Duodenal mucosa (tissue), 2 donors: Measurements from ENCODE around the gene OSM.

Source experiments
- H3K27ac ChIP-seq: one replicate; pipeline ENCODE4 v1.7.0; 2013; ENCODE audit warnings: low read depth, low read length
- H3K27me3 ChIP-seq, 2 donors: one replicate each; pipeline ENCODE4 v1.7.0; 2013; ENCODE audit warnings: low read length in 2 of 2, control low read depth in 1 of 2; ENCODE audit not compliant: insufficient read depth in 2 of 2, control insufficient read depth in 1 of 2
- H3K36me3 ChIP-seq, 2 donors: one replicate each; pipeline ENCODE4 v1.7.0; 2013; ENCODE audit warnings: low read length in 2 of 2, control low read depth in 1 of 2; ENCODE audit not compliant: insufficient read depth in 2 of 2, control insufficient read depth in 1 of 2
- H3K4me1 ChIP-seq, 2 donors: one replicate each; pipeline ENCODE4 v1.7.0; 2013; ENCODE audit warnings: low read length in 2 of 2, control low read depth in 1 of 2; ENCODE audit not compliant: insufficient read depth in 2 of 2, control insufficient read depth in 1 of 2
- H3K4me3 ChIP-seq, 2 donors: one replicate each; pipeline ENCODE4 v1.7.0; 2013; ENCODE audit warnings: low read length in 2 of 2, low read depth in 1 of 2
- H3K9ac ChIP-seq, 2 donors: one replicate each; pipeline ENCODE4 v1.7.0; 2013; ENCODE audit warnings: low read length in 2 of 2, low read depth in 1 of 2
- H3K9me3 ChIP-seq, 2 donors: one replicate each; pipeline ENCODE4 v1.7.0; 2013; ENCODE audit warnings: low read length in 2 of 2, control low read depth in 1 of 2; ENCODE audit not compliant: control insufficient read depth in 1 of 2

Gene OSM

DNA sequence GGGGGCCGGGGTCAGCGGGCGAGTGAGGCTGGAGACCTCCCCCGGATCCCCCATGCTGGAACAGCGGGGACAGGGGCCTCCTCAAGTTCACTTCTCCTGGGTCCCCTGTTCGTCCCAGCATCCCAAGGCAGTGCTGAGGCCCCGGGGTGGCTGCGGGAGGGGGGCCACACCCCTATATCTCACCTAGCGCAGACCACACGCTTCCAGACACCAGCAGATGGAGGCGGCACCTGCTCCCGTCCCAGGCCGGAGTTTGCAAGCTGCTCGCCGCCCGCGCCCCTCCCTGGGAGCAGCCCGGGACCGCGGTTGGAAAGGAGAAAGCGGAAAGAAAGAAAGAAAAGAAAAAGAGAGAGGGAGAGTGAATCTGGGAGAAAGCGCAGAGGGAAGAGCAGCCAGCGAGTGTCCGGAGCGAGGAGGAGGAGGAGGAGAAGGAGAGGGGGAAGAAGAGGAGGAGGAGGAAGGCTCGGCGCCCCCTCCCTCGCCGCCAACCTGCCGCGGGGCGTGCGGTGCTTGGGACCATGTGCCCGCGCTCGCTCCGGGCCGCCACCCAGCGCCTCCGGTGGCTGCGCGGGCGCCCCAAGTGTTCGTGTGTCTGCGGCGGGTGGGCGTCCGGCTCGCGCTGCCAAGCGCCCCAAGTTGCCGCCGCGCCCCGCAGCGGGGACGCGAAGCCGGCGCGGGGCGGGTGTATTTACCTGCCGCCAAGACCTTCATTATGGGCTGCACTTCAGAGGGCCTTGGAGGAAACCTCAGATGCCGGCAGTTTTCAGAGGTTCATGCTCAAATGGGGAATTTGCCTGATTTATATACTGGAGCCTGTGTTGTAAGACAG, 20.5 kb downstream of the OSM start, which contains the start of gene LIF:
Gene LIF (minus strand): TSS at position 775 of the 829 bp plus-strand sequence. CDS start 64 bp downstream, at position 711.
- peak within 1 kb of the TSS; percentile 72 to 73 for H3K4me3 ChIP-seq
- peak within 1 kb of the TSS; percentile 72 for H3K27ac ChIP-seq
- H3K9me3 ChIP-seq = no peaks in the 10 kb centered on the region
- H3K4me1 ChIP-seq = peaks cover 28 to 37% of the 10 kb centered on the region in 2 donors
- H3K27me3 ChIP-seq = peaks cover 0 to 4% of the 10 kb centered on the region in 2 donors
- peaks cover 0 to 26% of the 10 kb centered on the region in 2 donors for H3K36me3 ChIP-seq
- H3K9ac ChIP-seq = peak within 1 kb of the TSS; percentile 64 to 69

DNA sequence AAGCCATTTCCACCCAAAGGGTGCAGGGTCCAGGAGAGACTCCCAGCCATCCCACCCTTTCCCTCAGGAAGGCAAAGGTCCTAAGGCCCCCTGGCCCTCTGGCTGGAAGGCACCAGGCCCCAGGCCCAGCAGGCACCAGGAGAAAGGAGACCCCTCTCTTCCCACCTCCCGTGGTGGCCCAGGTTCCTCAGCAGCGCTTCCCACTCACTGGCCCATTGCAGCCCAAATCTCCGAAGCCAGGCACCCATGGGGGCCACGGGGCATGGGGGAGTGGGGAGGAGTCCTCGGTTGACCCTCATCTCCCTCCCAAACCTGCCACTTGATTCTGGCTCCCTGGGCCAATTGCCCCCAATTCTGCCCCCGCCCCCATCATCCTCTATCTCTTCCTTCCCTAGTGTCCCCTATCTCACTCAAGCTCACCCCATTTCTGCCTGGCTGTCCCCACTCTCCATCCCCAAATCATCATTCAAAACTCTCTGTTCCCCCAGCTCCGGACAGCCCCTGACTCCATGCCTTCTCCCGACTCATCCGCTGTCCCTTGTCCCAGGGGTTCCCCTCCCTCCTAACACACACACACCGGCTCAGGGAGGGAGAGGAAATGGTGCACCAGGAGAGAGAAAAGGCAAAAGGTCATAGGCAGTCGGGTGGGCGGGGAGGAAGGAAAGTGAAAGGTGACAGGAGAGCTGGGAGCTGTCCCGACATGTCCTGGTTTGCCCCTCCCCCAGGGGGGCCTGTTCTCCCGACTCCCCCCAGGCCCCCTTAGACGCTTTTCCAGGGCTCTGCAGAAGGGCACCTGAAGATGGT, 21.3 kb downstream of the OSM start:
- H3K36me3 ChIP-seq = peaks cover 0 to 24% of the 10 kb centered on the region in 2 donors
- H3K4me3 ChIP-seq = peak overlapping the region; percentile 72 to 73
- H3K9ac ChIP-seq = peak overlapping the region; percentile 64 to 69
- no peaks in the 10 kb centered on the region for H3K9me3 ChIP-seq
- no peak overlapping the region for H3K27ac ChIP-seq
- peaks cover 0 to 4% of the 10 kb centered on the region in 2 donors for H3K27me3 ChIP-seq
- peaks cover 28 to 37% of the 10 kb centered on the region in 2 donors for H3K4me1 ChIP-seq

DNA sequence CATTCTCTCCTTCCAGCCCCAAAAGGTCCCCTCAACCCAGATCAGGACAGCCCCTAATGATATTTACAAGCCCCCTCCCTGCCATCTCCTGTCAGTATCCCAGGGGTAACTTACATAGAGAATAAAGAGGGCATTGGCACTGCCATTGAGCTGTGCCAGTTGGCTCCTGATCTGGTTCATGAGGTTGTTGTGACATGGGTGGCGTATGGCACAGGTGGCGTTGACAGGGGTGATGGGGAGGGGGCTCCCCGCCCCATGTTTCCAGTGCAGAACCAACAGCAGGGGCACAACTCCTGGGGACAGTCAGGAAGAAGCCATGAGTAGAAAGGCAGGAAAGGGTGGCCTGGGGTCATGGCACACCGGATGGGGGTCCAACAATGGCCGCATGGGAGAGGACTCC, 22.0 kb downstream of the OSM start:
- no peak overlapping the region for H3K27ac ChIP-seq
- H3K9me3 ChIP-seq = no peaks in the 10 kb centered on the region

DNA sequence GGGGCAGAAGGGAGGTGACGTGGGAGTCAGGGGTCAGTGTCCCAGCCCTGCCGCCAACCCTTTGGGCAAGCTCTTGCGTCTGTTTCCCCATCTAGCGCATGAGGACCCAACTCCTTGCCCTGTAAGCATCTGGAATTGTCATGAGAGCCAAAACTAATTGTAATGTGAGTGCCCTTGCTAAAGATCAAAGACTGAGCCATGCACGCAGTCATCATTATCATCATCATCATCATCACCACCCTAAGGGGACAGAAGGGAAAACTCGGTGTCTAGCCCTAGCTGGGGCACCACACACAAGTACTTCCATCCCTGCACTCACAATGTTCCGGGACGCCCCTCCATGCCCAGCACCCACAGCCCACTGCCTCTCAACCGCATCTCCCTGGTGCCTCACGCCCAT, 22.6 kb downstream of the OSM start:
- Histone ChIP-seq H3K4me3 (no peak overlapping the region), H3K27me3 (peaks cover 0 to 4% of the 10 kb centered on the region in 2 donors), H3K9ac (no peak overlapping the region), H3K36me3 (peaks cover 0 to 24% of the 10 kb centered on the region in 2 donors), H3K9me3 (no peaks in the 10 kb centered on the region), H3K4me1 (peaks cover 20 to 25% of the 10 kb centered on the region in 2 donors), H3K27ac (no peak overlapping the region)

More for the DNA sequence above, 22.0 kb downstream of the OSM start:
- H3K4me3 ChIP-seq = peak overlapping the region in 1 of 2 donors; percentile 73
- peaks cover 0 to 24% of the 10 kb centered on the region in 2 donors for H3K36me3 ChIP-seq
- H3K27me3 ChIP-seq = peaks cover 0 to 4% of the 10 kb centered on the region in 2 donors
- H3K4me1 ChIP-seq = peaks cover 25 to 31% of the 10 kb centered on the region in 2 donors
- H3K9ac ChIP-seq = no peak overlapping the region

DNA sequence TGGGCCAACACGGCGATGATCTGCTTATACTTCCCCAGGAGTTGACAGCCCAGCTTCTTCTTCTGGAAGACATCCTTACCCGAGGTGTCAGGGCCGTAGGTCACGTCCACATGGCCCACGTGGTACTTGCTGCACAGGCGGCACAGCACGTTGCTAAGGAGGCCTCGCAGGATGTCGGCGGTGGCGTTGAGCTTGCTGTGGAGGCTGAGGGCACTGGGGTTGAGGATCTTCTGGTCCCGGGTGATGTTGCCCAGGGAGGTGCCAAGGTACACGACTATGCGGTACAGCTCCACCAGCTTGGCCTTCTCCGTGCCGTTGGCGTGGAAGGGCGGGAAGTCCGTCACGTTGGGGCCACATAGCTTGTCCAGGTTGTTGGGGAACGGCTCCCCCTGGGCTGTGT, 23.0 kb downstream of the OSM start:
- H3K27ac ChIP-seq = no peak overlapping the region
- no peak overlapping the region for H3K9ac ChIP-seq
- peaks cover 16 to 24% of the 10 kb centered on the region in 2 donors for H3K4me1 ChIP-seq
- peaks cover 0 to 24% of the 10 kb centered on the region in 2 donors for H3K36me3 ChIP-seq
- peaks cover 0 to 4% of the 10 kb centered on the region in 2 donors for H3K27me3 ChIP-seq
- no peaks in the 10 kb centered on the region for H3K9me3 ChIP-seq
- H3K4me3 ChIP-seq = no peak overlapping the region

DNA sequence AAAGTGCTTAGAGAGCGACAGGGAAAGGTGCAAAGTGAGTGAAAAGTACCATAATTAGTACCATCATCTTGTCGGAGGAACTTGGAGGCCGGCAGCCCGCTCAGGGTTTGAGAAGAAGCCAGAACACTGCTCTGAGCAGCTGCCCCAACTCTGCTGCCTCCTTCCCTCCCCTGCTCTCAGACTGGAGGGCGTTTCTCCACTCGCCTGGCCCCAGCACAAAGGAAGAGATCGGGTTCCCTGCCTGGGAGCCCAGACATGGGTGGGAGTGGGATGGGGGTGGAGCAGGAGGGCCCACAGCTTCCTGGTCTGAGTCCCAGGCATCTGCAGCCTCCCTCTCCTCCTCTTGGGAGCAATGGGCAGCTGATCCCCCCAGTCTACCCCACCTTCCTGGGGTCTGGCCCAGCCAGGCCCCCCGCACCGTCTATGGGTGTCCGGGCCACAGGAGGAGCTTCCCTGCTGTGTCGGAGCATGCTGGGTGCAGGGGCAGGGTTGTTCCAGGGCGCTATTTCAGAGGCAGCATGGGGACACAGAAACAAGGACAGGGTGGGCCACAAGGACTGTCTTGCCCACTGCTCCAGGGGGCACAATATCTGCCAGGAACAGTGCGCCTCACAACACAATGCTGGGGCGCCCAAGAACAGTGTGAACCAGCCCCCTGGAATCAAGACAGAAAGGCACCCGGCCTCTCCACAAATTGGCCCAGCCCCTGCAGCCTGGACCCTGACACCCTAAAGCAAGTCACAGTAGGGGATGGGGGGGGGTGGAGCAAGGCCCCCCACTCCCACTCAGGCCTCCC, 24.9 kb downstream of the OSM start:
- H3K9ac ChIP-seq = no peak overlapping the region
- peaks cover 0 to 9% of the 10 kb centered on the region in 2 donors for H3K4me1 ChIP-seq
- H3K36me3 ChIP-seq = peaks cover 0 to 24% of the 10 kb centered on the region in 2 donors
- no peaks in the 10 kb centered on the region for H3K9me3 ChIP-seq
- no peak overlapping the region for H3K27ac ChIP-seq
- H3K27me3 ChIP-seq = peaks cover 0 to 2% of the 10 kb centered on the region in 2 donors
- H3K4me3 ChIP-seq = no peak overlapping the region

DNA sequence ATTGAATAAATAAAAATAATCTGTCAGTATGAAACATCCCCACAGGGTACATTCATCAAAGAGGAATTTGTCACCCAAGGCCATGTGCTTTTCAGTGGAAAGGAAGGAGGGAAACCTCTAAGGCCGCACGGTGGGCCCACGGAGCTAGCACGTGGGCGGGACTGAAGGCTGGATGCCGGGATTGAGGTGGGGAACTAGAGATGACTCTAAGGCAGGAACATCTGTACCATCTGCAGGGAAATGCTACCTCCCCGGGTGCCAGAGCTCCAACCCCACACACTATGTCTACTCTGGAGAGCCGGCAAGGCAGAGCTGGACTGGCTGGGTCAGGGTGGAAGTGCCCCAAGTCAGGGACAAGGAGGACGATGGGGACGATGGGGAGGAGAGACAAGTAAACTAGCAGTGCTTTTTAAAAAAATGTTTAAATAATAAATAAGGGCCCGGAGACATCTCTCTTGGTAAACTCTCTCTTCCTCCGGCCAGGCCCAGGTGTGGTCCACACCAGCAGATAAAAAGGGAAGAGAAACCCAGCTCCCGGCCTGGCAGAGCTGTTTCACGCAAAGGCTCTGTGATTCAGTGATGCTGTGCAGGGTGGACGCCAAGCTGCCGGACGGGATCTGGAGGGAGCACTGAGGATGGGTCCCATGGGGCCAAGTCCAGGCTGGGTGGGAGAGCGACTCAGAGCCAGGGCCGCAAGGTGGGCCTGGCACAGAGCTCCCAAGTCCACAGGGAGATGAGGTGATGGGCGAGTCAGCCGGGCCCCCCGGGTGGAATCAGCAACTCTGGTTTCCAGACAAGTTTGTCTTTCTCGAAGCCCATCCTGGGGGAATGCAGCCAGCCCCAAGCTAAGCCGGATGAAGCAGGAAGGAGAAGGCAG, 25.9 kb downstream of the OSM start:
- H3K36me3 ChIP-seq = peaks cover 0 to 24% of the 10 kb centered on the region in 2 donors
- H3K9ac ChIP-seq = no peak overlapping the region
- no peak overlapping the region for H3K4me3 ChIP-seq
- no peak overlapping the region for H3K27ac ChIP-seq
- H3K4me1 ChIP-seq = peaks cover under 1 to 7% of the 10 kb centered on the region in 2 donors
- no peaks in the 10 kb centered on the region for H3K9me3 ChIP-seq
- peaks cover 0 to 2% of the 10 kb centered on the region in 2 donors for H3K27me3 ChIP-seq

DNA sequence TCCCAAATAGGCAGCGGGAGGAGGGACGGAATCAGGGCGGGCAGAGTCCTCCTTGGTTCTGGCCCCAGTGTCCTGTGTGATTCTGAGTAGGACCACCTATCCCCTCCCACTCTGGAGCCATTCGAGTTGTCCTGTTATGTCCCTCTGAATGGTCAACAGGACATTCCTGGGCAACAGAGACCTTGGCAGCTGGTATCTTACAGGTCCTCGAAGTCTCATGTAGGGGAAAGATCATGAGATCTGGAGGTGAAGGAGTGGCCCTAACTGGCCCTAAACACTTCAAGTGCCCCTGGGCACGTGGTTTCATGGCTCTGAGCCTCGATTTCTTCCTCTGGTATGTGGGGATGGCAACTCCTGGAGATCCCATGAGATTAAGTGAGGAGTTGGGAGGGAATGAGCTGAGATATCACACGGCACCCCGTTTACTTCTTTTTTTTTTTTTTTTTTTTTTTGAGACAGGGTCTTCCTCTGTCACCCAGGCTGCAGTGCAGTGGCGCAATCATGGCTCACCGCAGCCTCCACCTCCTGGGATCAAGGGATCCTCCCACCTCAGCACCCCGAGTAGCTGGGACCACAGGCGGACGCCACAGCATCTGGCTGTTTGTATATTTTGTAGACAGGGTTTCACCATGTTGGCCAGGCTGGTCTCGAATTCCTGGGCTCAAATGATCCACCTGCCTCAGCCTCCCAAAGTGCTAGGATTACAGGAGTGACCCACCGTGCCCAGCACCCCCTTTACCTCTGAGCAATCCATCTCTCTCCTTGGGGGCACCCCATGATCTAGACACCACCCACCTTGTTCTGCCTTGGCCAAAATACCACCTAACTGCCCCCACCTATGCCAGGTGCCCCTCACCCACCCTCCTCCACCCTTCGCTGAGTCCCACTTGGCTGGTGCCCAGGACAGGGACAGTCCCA, 26.9 kb downstream of the OSM start:
- Histone ChIP-seq H3K4me3 (no peak overlapping the region), H3K27ac (no peak overlapping the region), H3K9me3 (no peaks in the 10 kb centered on the region), H3K4me1 (peaks cover 11 to 13% of the 10 kb centered on the region in 2 donors), H3K9ac (no peak overlapping the region), H3K27me3 (no peaks in the 10 kb centered on the region), H3K36me3 (peaks cover 0 to 24% of the 10 kb centered on the region in 2 donors)
